Neural cell (in vitro differentiated cells): ENCODE measurements around the gene IL36A. TPM values are rescaled to one million over a fixed set of nuclear protein-coding genes. Genes with fewer than 3 reads are reported as not detected.

Experiments
- H2AFZ ChIP-seq: fragments of 200-600, 300-800 bp; sonication (generic), shearing (Covaris generic); 2 replicates; pipeline ENCODE4 v1.6.0; 2014; ENCODE audit warnings: low read depth, mild to moderate bottlenecking, antibody characterized with exemption, low read length, moderate library complexity
- H3F3A ChIP-seq: fragments of 200-600 bp; shearing (Covaris generic); 2 replicates; pipeline ENCODE4 v1.6.1; 2016; ENCODE audit warnings: mild to moderate bottlenecking, moderate library complexity, mixed read lengths, antibody characterized with exemption, low read length; ENCODE audit not compliant: insufficient read depth, poor library complexity, severe bottlenecking
- H3K27ac ChIP-seq: fragments of 200-600, 300-800 bp; sonication (generic), shearing (Covaris generic); 2 replicates; pipeline ENCODE4 v1.5.1; 2014; ENCODE audit warnings: mild to moderate bottlenecking, low read length, moderate library complexity
- H3K27me3 ChIP-seq: fragments of 300-800, 200-600 bp; sonication (generic), shearing (Covaris generic); 2 replicates; pipeline ENCODE4 v1.6.0; 2014; ENCODE audit warnings: mild to moderate bottlenecking, low read depth, low read length, moderate library complexity; ENCODE audit not compliant: insufficient read depth
- H3K36me3 ChIP-seq: fragments of 300-800, 200-600 bp; sonication (generic), shearing (Covaris generic); 2 replicates; pipeline ENCODE4 v1.5.1; 2014; ENCODE audit warnings: mild to moderate bottlenecking, antibody characterized with exemption, low read length, moderate library complexity; ENCODE audit not compliant: insufficient read depth
- H3K4me2 ChIP-seq: fragments of 300-800, 200-600 bp; sonication (generic), shearing (Covaris generic); 2 replicates; pipeline ENCODE4 v1.6.0; 2014; ENCODE audit warnings: mild to moderate bottlenecking, low read length
- H3K4me3 ChIP-seq: fragments of 300-800, 200-600 bp; sonication (generic), shearing (Covaris generic); 2 replicates; pipeline ENCODE4 v1.5.1; 2014; ENCODE audit warnings: mild to moderate bottlenecking, low read length, moderate library complexity
- H3K79me2 ChIP-seq: fragments of 200-600 bp; shearing (Covaris generic); replicated peaks from 2 replicates; pipeline ENCODE4 v1.6.0; 2014; ENCODE audit warnings: mild to moderate bottlenecking, low read length, moderate library complexity; ENCODE audit not compliant: insufficient read depth
- H3K9ac ChIP-seq: fragments of 300-800, 200-600 bp; sonication (generic), shearing (Covaris generic); 2 replicates; pipeline ENCODE4 v1.6.1; 2016; ENCODE audit warnings: mild to moderate bottlenecking, low read length, mixed read lengths
- H3K9me2 ChIP-seq: fragments of 200-600 bp; shearing (Covaris generic); 2 replicates; pipeline ENCODE4 v1.6.1; 2016; ENCODE audit warnings: mild to moderate bottlenecking, low read length, mixed read lengths; ENCODE audit not compliant: insufficient read depth
- H3K9me3 ChIP-seq: fragments of 200-600, 300-800 bp; sonication (generic), shearing (Covaris generic); 2 replicates; pipeline ENCODE4 v1.6.1; 2016; ENCODE audit warnings: mild to moderate bottlenecking, mixed run types, low read length, moderate library complexity, mixed read lengths
- H4K20me1 ChIP-seq: fragments of 200-600 bp; shearing (Covaris generic); 2 replicates; pipeline ENCODE4 v1.6.1; 2016; ENCODE audit warnings: mild to moderate bottlenecking, mixed run types; ENCODE audit not compliant: insufficient read depth
- EP300 ChIP-seq: fragments of 450-650 bp; conservative IDR thresholded peaks from 2 replicates; pipeline ENCODE4 v1.6.1; 2014; ENCODE audit warnings: antibody characterized with exemption, mild to moderate bottlenecking, moderate library complexity; ENCODE audit not compliant: poor library complexity, severe bottlenecking
- EZH2 ChIP-seq: fragments of 200-600, 300-800 bp; shearing (Covaris generic), sonication (generic); IDR thresholded peaks from 2 replicates; pipeline ENCODE4 v1.6.1; 2014; ENCODE audit warnings: antibody characterized with exemption, low read length, borderline replicate concordance, mild to moderate bottlenecking; ENCODE audit not compliant: insufficient read depth, poor library complexity, severe bottlenecking
- MXI1 ChIP-seq: fragments of 450-650 bp; conservative IDR thresholded peaks from 2 replicates; pipeline ENCODE4 v1.6.1; 2014; ENCODE audit warnings: antibody characterized with exemption, mild to moderate bottlenecking; ENCODE audit not compliant: poor library complexity, severe bottlenecking
- POLR2AphosphoS5 ChIP-seq: IDR thresholded peaks from 2 replicates; pipeline ENCODE4 v1.6.1; 2012
- RAD21 ChIP-seq: fragments of 450-650 bp; conservative IDR thresholded peaks from 2 replicates; pipeline ENCODE4 v1.6.1; 2014; ENCODE audit warnings: antibody characterized with exemption, mild to moderate bottlenecking, moderate library complexity
- SMC3 ChIP-seq: fragments of 450-650 bp; conservative IDR thresholded peaks from 2 replicates; pipeline ENCODE4 v1.6.1; 2014; ENCODE audit warnings: antibody characterized with exemption, mild to moderate bottlenecking, moderate library complexity; ENCODE audit not compliant: poor library complexity
- TAF1 ChIP-seq: IDR thresholded peaks from 2 replicates; pipeline ENCODE4 v1.6.1; 2012; ENCODE audit warnings: low read depth
- polyA plus RNA-seq: library from polyadenylated mRNA; depleted of rRNA; stranded (reverse); fragments of >200 nt; gene quantifications from 2 replicates; pipeline ENCODE4 v1.2.3, GENCODE V29; 2014
- TF ChIP-seq, protein P1 (sequence below): IDR thresholded peaks from 2 replicates; pipeline ENCODE4 v1.6.1; 2012; ENCODE audit warnings: borderline replicate concordance
- TF ChIP-seq, protein P2 (sequence below): fragments of 450-650 bp; IDR thresholded peaks from 2 replicates; pipeline ENCODE4 v1.5.1; 2014; ENCODE audit warnings: antibody characterized with exemption, mild to moderate bottlenecking, moderate library complexity; ENCODE audit not compliant: poor library complexity, severe bottlenecking

Gene IL36A
- polyA plus RNA-seq, 1 donor from 2014 or later: not detected

DNA sequence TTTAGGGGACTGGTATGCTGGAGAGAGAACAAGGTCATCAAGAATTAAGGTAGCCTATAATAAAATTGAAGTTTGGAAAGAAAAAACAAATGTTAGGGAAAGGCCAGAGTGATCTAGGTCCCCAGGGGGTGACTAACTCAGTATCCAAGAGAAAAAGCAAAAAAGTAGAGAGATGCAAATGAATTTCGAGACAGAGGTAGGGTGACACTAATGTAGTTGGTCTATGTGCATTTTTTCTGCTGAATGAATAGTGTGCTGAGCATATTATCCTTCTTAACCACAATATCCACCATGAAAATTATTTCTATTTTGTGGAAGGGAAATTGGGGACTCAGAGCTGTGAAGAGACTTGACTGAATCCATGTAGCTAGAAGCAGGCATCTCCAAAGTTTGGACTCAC lies 9.8 kb downstream of the IL36A start:
- H3K27ac ChIP-seq: no peak overlapping the region
- no peaks in the 10 kb centered on the region for H3F3A ChIP-seq
- H3K27me3 ChIP-seq: no peaks in the 10 kb centered on the region
- no peaks in the 10 kb centered on the region for H3K36me3 ChIP-seq
- H3K9me2 ChIP-seq: no peaks in the 10 kb centered on the region
- no peak overlapping the region for H3K4me2 ChIP-seq
- H3K9ac ChIP-seq: no peak overlapping the region
- no peak overlapping the region for H2AFZ ChIP-seq
- TF ChIP-seq TAF1: no peak
- TF ChIP-seq RAD21: no peak
- no peak for TF ChIP-seq MXI1
- TF ChIP-seq, protein P1, sequence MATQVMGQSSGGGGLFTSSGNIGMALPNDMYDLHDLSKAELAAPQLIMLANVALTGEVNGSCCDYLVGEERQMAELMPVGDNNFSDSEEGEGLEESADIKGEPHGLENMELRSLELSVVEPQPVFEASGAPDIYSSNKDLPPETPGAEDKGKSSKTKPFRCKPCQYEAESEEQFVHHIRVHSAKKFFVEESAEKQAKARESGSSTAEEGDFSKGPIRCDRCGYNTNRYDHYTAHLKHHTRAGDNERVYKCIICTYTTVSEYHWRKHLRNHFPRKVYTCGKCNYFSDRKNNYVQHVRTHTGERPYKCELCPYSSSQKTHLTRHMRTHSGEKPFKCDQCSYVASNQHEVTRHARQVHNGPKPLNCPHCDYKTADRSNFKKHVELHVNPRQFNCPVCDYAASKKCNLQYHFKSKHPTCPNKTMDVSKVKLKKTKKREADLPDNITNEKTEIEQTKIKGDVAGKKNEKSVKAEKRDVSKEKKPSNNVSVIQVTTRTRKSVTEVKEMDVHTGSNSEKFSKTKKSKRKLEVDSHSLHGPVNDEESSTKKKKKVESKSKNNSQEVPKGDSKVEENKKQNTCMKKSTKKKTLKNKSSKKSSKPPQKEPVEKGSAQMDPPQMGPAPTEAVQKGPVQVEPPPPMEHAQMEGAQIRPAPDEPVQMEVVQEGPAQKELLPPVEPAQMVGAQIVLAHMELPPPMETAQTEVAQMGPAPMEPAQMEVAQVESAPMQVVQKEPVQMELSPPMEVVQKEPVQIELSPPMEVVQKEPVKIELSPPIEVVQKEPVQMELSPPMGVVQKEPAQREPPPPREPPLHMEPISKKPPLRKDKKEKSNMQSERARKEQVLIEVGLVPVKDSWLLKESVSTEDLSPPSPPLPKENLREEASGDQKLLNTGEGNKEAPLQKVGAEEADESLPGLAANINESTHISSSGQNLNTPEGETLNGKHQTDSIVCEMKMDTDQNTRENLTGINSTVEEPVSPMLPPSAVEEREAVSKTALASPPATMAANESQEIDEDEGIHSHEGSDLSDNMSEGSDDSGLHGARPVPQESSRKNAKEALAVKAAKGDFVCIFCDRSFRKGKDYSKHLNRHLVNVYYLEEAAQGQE: no peak
- TF ChIP-seq, protein P2, sequence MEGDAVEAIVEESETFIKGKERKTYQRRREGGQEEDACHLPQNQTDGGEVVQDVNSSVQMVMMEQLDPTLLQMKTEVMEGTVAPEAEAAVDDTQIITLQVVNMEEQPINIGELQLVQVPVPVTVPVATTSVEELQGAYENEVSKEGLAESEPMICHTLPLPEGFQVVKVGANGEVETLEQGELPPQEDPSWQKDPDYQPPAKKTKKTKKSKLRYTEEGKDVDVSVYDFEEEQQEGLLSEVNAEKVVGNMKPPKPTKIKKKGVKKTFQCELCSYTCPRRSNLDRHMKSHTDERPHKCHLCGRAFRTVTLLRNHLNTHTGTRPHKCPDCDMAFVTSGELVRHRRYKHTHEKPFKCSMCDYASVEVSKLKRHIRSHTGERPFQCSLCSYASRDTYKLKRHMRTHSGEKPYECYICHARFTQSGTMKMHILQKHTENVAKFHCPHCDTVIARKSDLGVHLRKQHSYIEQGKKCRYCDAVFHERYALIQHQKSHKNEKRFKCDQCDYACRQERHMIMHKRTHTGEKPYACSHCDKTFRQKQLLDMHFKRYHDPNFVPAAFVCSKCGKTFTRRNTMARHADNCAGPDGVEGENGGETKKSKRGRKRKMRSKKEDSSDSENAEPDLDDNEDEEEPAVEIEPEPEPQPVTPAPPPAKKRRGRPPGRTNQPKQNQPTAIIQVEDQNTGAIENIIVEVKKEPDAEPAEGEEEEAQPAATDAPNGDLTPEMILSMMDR: no peak
- no peak for TF ChIP-seq SMC3
- no peak for TF ChIP-seq EP300
- no peak for TF ChIP-seq POLR2AphosphoS5
- no peak for TF ChIP-seq EZH2
- no peaks in the 10 kb centered on the region for H3K9me3 ChIP-seq
- H3K79me2 ChIP-seq: no peaks in the 10 kb centered on the region
- H3K4me3 ChIP-seq: no peak overlapping the region
- H4K20me1 ChIP-seq: no peaks in the 10 kb centered on the region

DNA sequence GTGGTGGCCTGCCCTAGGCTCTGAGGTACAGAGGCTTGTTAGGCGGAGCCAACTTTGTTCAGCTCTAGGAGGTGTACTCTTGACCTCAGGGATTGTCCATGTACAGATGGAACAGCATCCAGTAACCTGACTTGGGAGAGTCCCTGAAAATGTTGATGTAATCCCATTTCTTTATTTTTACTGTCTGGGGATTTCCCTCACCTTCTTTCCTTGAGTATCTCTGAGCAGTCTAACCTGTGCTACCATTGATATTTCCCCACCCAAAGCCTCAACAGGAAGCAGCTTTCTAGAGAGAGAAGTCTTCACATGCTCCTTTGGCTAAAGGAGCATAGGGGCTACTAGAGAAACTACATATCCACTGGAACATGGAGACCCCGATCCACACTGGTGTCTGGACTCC lies 10.4 kb downstream of the IL36A start:
- Histone ChIP-seq H3K4me2 (no peak overlapping the region), H3K79me2 (no peaks in the 10 kb centered on the region), H3K36me3 (no peaks in the 10 kb centered on the region), H3F3A (no peaks in the 10 kb centered on the region), H3K27me3 (no peaks in the 10 kb centered on the region), H3K9me2 (no peaks in the 10 kb centered on the region), H4K20me1 (no peaks in the 10 kb centered on the region), H3K27ac (no peak overlapping the region), H3K9me3 (no peaks in the 10 kb centered on the region), H2AFZ (no peak overlapping the region), H3K4me3 (no peak overlapping the region), H3K9ac (no peak overlapping the region)
- TF ChIP-seq SMC3 (no peak), RAD21 (no peak), POLR2AphosphoS5 (no peak), EZH2 (no peak), MXI1 (no peak), TAF1 (no peak), EP300 (no peak)
- TF ChIP-seq, protein P2: no peak
- TF ChIP-seq, protein P1: no peak
